Caki2 (cell line): ENCODE data around the gene VPS37B. TPM values are rescaled to one million over a fixed set of nuclear protein-coding genes. Genes with fewer than 3 reads are reported as not detected.

ENCODE experiments used
- DNase-seq: peaks from one replicate; pipeline ENCODE4 v3.0.0-alpha.2; 2015; ENCODE audit warnings: low read depth
- in situ Hi-C: cut with HindIII; loops from 2 replicates; pipeline ENCODE4 v1.10.0; 2016; ENCODE audit warnings: low sequenced_read_pairs, low pct_unique_long_range_greater_than_20kb, mixed read lengths
- total RNA-seq: library from RNA; depleted of rRNA; stranded (reverse); fragments of >200 nt; shearing (Covaris generic); gene quantifications from 2 replicates; pipeline ENCODE4 v1.2.3, GENCODE V29; 2014; ENCODE audit warnings: low replicate concordance

The VPS37B gene
- total RNA-seq, 1 experiment from 2014 or later: 37.8 TPM

- DNase-seq: no peak
- in situ Hi-C loops: no loop called here
These were observed 36.5 kb downstream of the VPS37B start for GRCh38 chr12:122859303-122860039.

GRCh38 chr12:122858591-122859302 lies 37.2 kb downstream of the VPS37B start:
- in situ Hi-C loops: no loop called here
- no peak for DNase-seq

GRCh38 chr12:122858171-122858570 lies 37.8 kb downstream of the VPS37B start:
- no peak for DNase-seq
- in situ Hi-C loops: no loop called here

- in situ Hi-C loops: no loop called here
- DNase-seq: no peak
These were observed 38.8 kb downstream of the VPS37B start for GRCh38 chr12:122856999-122857671.

GRCh38 chr12:122855928-122856831 lies 39.7 kb downstream of the VPS37B start:
- DNase-seq: no peak
- in situ Hi-C loops: no loop called here

- in situ Hi-C loops: no loop called here
- no peak for DNase-seq
These were observed 40.7 kb downstream of the VPS37B start for GRCh38 chr12:122855071-122855829.

- in situ Hi-C loops: no loop called here
These were observed 41.4 kb downstream of the VPS37B start for GRCh38 chr12:122854554-122854953.

GRCh38 chr12:122853582-122854245 lies 42.2 kb downstream of the VPS37B start:
- in situ Hi-C loops: no loop called here
- DNase-seq: no peak

More at GRCh38 chr12:122854554-122854953, 41.4 kb downstream of the VPS37B start:
- no peak for DNase-seq

- in situ Hi-C loops: no loop called here
- no peak for DNase-seq
These were observed 43.3 kb downstream of the VPS37B start for GRCh38 chr12:122852336-122853275.

DNA sequence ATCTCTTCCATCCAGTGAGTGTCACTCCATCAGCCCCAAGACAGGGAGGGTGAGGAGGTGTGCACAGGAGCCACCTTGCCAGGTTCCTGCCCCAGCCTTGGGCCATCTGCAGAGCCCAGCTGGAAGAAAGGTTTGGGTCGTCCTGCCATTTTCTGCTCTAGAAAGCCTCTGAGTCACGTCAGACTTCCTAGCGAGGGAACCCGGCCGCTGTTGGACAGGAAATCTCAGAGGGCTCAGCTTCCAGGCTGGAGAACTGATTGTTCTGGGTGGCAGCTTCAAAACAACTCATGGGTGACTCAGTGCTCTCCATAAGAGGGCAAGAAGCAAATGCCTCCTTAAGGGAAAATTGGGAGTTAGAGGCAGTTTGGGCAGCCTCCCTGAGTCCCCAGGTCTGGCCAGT lies 44.1 kb downstream of the VPS37B start:
- in situ Hi-C loops: no loop called here
- no peak for DNase-seq

DNA sequence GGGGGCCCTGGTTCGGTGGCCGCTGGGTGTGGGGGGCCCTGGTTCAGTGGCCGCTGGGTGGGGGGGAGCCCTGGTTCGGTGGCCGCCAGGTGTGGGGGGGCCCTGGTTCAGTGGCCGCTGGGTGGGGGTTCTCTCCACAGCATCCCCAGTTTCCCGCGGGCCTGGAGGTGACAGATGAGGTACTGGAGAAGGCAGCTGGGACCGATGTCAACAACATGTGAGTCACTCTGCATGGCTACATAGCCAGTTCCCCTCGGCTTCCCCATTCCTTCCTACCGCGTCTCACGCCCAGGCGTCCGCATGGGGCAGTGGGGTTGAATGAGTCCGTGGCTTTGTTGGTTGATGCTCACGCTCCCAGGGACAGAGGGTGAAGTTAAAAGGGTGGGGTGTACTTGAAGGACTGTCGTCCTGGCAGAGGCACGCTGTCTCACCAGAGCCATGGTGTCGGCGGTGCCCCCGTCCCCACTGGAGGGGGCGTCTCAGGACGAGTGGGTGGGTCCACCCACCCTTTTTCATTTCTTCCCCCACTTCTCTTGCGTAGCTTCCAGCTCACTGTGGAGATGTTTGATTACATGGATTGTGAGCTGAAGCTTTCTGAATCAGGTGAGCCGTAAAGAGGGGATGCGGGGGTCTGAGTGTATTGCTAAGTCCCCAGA lies 45.1 kb downstream of the VPS37B start:
- in situ Hi-C loops: no loop called here
- no peak for DNase-seq

DNA sequence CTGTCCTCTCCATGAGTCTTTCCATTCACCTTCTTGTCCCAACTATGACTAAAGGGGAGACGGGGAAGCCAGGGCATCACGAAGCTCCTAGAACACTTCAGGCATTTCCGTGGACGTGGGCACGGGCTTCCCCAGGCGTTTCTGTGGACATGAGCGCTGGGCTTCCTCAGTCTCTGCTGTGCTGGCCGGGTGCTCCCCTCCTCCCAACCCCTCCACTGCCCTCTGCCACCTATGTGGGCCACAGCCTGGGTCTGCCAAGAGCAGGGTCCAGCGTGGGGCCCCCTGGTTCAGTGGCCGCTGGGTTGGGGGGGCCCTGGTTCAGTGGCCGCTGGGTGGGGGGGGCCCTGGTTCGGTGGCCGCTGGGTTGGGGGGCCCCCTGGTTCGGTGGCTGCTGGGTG lies 45.9 kb downstream of the VPS37B start:
- in situ Hi-C loops: no loop called here
- no peak for DNase-seq

DNA sequence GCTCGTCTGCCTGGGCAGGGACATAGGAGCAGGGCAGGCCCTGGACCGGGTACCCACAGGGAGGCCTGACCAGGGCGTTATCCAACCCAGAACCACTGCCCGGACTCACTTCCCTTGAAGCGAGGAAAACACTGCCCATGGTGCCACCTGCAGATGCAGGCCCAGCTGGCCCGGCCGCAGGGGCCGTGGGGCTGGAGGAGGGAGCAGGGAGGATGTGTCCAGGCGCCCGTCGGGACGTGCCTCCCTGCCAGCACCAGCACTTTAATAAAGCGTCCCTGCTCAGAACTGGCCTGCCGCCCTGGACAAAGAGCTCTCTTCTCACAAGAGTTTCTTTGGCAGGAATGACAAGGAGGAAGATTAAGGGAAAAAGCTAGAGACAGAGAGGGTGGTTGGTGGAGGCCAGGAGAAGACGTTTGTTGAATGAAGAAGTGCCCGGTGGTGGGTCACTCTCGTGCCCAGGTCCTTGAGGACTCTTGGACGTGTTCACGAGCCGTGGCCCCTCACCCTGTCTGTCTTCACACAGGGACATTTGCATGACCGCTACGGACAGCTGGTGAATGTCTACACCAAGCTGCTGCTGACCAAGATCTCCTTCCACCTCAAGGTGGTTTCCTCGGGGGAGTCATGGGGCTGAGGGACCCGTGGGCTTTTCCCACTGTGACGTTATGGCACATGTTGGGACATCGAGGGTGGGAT lies 46.4 kb downstream of the VPS37B start:
- in situ Hi-C loops: no loop called here
- DNase-seq: no peak

DNA sequence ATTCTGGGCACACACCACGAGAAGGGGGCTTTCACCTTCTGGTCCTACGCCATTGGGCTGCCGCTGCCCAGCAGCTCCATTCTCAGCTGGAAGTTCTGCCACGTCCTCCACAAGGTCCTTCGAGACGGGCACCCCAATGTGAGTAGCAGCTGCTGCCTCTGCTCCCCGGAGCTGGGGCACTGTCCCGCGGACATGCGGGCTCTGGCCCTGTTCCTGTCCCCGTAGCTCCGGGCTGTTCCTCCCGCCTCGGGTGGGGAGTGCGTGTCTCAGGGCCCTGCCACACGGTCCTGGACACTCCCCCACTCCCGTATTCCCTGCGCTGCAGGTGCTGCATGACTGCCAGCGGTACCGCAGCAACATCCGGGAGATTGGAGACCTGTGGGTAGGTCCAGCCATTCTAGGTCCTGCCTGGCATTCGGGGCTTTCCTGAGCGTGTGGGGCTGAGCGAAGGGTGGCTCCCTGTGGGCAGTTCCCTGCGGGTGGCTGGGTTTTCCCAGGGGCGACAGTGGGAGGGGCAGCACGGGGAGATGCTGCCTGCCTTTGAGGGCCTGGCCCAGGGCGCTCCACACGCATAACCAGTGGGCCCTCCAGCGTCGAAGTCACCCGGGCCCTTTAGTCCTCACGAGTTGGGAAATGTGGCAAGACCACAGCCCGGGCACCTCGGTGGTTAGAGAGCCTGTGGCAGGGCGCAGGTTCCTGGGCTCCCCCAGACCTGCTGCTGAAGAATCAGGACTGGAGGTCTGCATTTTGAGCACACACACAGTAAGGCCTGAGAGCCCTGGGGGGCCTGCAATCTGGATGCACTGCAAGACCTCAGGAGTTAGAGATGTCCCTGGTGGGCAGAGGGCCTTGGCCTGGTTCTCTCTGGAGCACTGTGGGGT lies 47.2 kb downstream of the VPS37B start:
- no peak for DNase-seq
- in situ Hi-C loops: no loop called here
